Upper lobe of left lung (tissue), 4 donors: ENCODE results near the gene CYP24A1.

ENCODE experiments used
- EP300 ChIP-seq, 4 donors: sonication (generic); formaldehyde crosslinking; IDR thresholded peaks; one replicate each; pipeline ENCODE4 v1.5.1; 2017; ENCODE audit warnings: antibody characterized with exemption in 4 of 4, control low read depth in 2 of 4
- POLR2A ChIP-seq, 4 donors: fragments of 450-650 bp; IDR thresholded peaks; one replicate each; pipeline ENCODE4 v1.5.1; 2016 to 2017; ENCODE audit warnings: antibody characterized with exemption in 4 of 4, mild to moderate bottlenecking in 2 of 4
- POLR2AphosphoS5 ChIP-seq, 2 donors: sonication (generic); formaldehyde crosslinking; IDR thresholded peaks; one replicate each; pipeline ENCODE4 v1.5.1; 2017; ENCODE audit warnings: antibody characterized with exemption in 2 of 2
- TF ChIP-seq, protein P1 (sequence below), 6 experiments: fragments of 450-650 bp in 4 of 6; fragments of 200-600 bp in 2 of 6; sonication (generic) in 2 of 6; IDR thresholded peaks; one replicate each; pipeline ENCODE4 v1.5.1; 2016 to 2019; ENCODE audit warnings: antibody characterized with exemption in 6 of 6

- TF ChIP-seq, protein P1, sequence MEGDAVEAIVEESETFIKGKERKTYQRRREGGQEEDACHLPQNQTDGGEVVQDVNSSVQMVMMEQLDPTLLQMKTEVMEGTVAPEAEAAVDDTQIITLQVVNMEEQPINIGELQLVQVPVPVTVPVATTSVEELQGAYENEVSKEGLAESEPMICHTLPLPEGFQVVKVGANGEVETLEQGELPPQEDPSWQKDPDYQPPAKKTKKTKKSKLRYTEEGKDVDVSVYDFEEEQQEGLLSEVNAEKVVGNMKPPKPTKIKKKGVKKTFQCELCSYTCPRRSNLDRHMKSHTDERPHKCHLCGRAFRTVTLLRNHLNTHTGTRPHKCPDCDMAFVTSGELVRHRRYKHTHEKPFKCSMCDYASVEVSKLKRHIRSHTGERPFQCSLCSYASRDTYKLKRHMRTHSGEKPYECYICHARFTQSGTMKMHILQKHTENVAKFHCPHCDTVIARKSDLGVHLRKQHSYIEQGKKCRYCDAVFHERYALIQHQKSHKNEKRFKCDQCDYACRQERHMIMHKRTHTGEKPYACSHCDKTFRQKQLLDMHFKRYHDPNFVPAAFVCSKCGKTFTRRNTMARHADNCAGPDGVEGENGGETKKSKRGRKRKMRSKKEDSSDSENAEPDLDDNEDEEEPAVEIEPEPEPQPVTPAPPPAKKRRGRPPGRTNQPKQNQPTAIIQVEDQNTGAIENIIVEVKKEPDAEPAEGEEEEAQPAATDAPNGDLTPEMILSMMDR (IDR thresholded peaks at IDR 0.05), result no peak
- TF ChIP-seq EP300 (IDR thresholded peaks at IDR 0.05), result no peak
- no peak for TF ChIP-seq POLR2A (IDR thresholded peaks at IDR 0.05)
- TF ChIP-seq POLR2AphosphoS5 (IDR thresholded peaks at IDR 0.05), result no peak
These were observed 44.7 kb upstream of the CYP24A1 start for GRCh38 chr20:54218470-54218869.
